Neural progenitor cell (in vitro differentiated cells): ENCODE measurements around the gene CEACAM5. TPM values are rescaled to one million over a fixed set of nuclear protein-coding genes. Genes with fewer than 3 reads are reported as not detected.

Source experiments
- DNase-seq: peaks from one replicate; pipeline ENCODE4 v3.0.0-alpha.2; 2016; ENCODE audit warnings: low spot score
- H2AFZ ChIP-seq: fragments of 200-600 bp; sonication (generic); replicated peaks from 2 replicates; pipeline ENCODE4 v1.6.1; 2016; ENCODE audit warnings: antibody characterized with exemption
- H3F3A ChIP-seq: fragments of 200-600 bp; sonication (generic); 2 replicates; pipeline ENCODE4 v1.6.1; 2016; ENCODE audit warnings: antibody characterized with exemption, low read depth
- H3K27ac ChIP-seq: fragments of 200-600 bp; sonication (generic); 2 replicates; pipeline ENCODE4 v1.5.1; 2016; ENCODE audit warnings: mild to moderate bottlenecking
- H3K27me3 ChIP-seq: fragments of 200-600 bp; sonication (generic); 2 replicates; pipeline ENCODE4 v1.6.1; 2016; ENCODE audit warnings: mild to moderate bottlenecking, moderate library complexity
- H3K36me3 ChIP-seq: fragments of 200-600 bp; sonication (generic); 2 replicates; pipeline ENCODE4 v1.5.1; 2016
- H3K4me1 ChIP-seq: fragments of 200-600 bp; sonication (generic); 2 replicates; pipeline ENCODE4 v1.6.1; 2016; ENCODE audit warnings: mixed run types
- H3K4me2 ChIP-seq: fragments of 200-600 bp; sonication (generic); 2 replicates; pipeline ENCODE4 v1.6.1; 2016
- H3K4me3 ChIP-seq: fragments of 200-600 bp; sonication (generic); 2 replicates; pipeline ENCODE4 v1.5.1; 2016
- H3K79me2 ChIP-seq: fragments of 200-600 bp; sonication (generic); 2 replicates; pipeline ENCODE4 v1.6.1; 2016; ENCODE audit warnings: low read depth
- H3K9ac ChIP-seq: fragments of 200-600 bp; sonication (generic); 2 replicates; pipeline ENCODE4 v1.6.1; 2016
- H3K9me3 ChIP-seq: fragments of 200-600 bp; sonication (generic); 2 replicates; pipeline ENCODE4 v1.5.1; 2016; ENCODE audit warnings: low read depth
- H4K20me1 ChIP-seq: fragments of 200-600 bp; sonication (generic); 2 replicates; pipeline ENCODE4 v1.6.1; 2016; ENCODE audit warnings: low read depth
- H3K27ac Mint-ChIP-seq: 3 replicates; pipeline ENCODE4 v1.8.0; 2021; ENCODE audit warnings: mixed read lengths
- H3K27me3 Mint-ChIP-seq: 2 replicates; pipeline ENCODE4 v1.8.0; 2022; ENCODE audit warnings: low read depth, mild to moderate bottlenecking, inconsistent platforms, moderate library complexity, mixed read lengths; ENCODE audit not compliant: insufficient read depth
- H3K36me3 Mint-ChIP-seq: 3 replicates; pipeline ENCODE4 v1.8.0; 2021; ENCODE audit warnings: mixed read lengths
- H3K4me1 Mint-ChIP-seq: 3 replicates; pipeline ENCODE4 v1.8.0; 2021; ENCODE audit warnings: mixed read lengths
- H3K4me3 Mint-ChIP-seq: 3 replicates; pipeline ENCODE4 v1.8.0; 2021; ENCODE audit warnings: mild to moderate bottlenecking, moderate library complexity, mixed read lengths
- H3K9me3 Mint-ChIP-seq: 3 replicates; pipeline ENCODE4 v1.8.0; 2020; ENCODE audit warnings: mixed read lengths
- CTCF ChIP-seq: fragments of 200-600 bp; sonication (generic); IDR thresholded peaks from 2 replicates; pipeline ENCODE4 v1.5.1; 2017; ENCODE audit warnings: antibody characterized with exemption, mild to moderate bottlenecking
- EZH2 ChIP-seq: fragments of 200-600 bp; sonication (generic); IDR thresholded peaks from 2 replicates; pipeline ENCODE4 v1.6.1; 2017; ENCODE audit warnings: antibody characterized with exemption, mild to moderate bottlenecking, moderate library complexity
- EZH2phosphoT487 ChIP-seq: fragments of 200-600 bp; sonication (generic); IDR thresholded peaks from 2 replicates; pipeline ENCODE4 v1.6.1; 2017; ENCODE audit warnings: antibody characterized with exemption
- total RNA-seq: library from RNA; depleted of rRNA; stranded (reverse); fragments of >200 nt; gene quantifications from 2 replicates; pipeline ENCODE4 v1.2.3, GENCODE V29; 2015; ENCODE audit warnings: low replicate concordance

CEACAM5 gene
- total RNA-seq, 1 donor from 2014 or later, result not detected

- H3K4me1 Mint-ChIP-seq, result no peaks in the 10 kb centered on the region
- DNase-seq, result no peak
- no peak overlapping the region for H3K4me3 ChIP-seq
- H3K36me3 Mint-ChIP-seq, result no peaks in the 10 kb centered on the region
- no peaks in the 10 kb centered on the region for H3K79me2 ChIP-seq
- no peaks in the 10 kb centered on the region for H3K36me3 ChIP-seq
- H3K27ac ChIP-seq, result no peak overlapping the region
- H3F3A ChIP-seq, result no peaks in the 10 kb centered on the region
- H3K9me3 ChIP-seq, result peaks cover 13% of the 10 kb centered on the region
- no peaks in the 10 kb centered on the region for H4K20me1 ChIP-seq
- no peak overlapping the region for H2AFZ ChIP-seq
- H3K27me3 Mint-ChIP-seq, result peaks cover 2% of the 10 kb centered on the region
- no peaks in the 10 kb centered on the region for H3K4me1 ChIP-seq
- H3K9ac ChIP-seq, result no peak overlapping the region
- no peaks in the 10 kb centered on the region for H3K27me3 ChIP-seq
- H3K4me3 Mint-ChIP-seq, result no peak overlapping the region
- TF ChIP-seq EZH2phosphoT487 (no peak), EZH2 (no peak), CTCF (no peak)
- no peak overlapping the region for H3K4me2 ChIP-seq
- no peak overlapping the region for H3K27ac Mint-ChIP-seq
- H3K9me3 Mint-ChIP-seq, result no peaks in the 10 kb centered on the region
Measured at GRCh38 chr19:41734585-41734984, 26.2 kb downstream of the CEACAM5 start.

GRCh38 chr19:41735071-41735600 is 26.7 kb downstream of the CEACAM5 start:
- Histone ChIP-seq H3K4me2 (no peak overlapping the region), H3K27me3 (no peaks in the 10 kb centered on the region), H3K36me3 (no peaks in the 10 kb centered on the region), H3K4me1 (no peaks in the 10 kb centered on the region), H3K27ac (no peak overlapping the region), H2AFZ (no peak overlapping the region), H3K4me3 (no peak overlapping the region), H3K79me2 (no peaks in the 10 kb centered on the region), H3K9me3 (peaks cover 13% of the 10 kb centered on the region), H4K20me1 (no peaks in the 10 kb centered on the region), H3K9ac (no peak overlapping the region), H3F3A (no peaks in the 10 kb centered on the region)
- H3K27ac Mint-ChIP-seq, result no peak overlapping the region
- no peaks in the 10 kb centered on the region for H3K4me1 Mint-ChIP-seq
- TF ChIP-seq EZH2phosphoT487 (no peak), CTCF (no peak), EZH2 (no peak)
- H3K4me3 Mint-ChIP-seq, result no peak overlapping the region
- H3K9me3 Mint-ChIP-seq, result no peaks in the 10 kb centered on the region
- peaks cover 5% of the 10 kb centered on the region for H3K27me3 Mint-ChIP-seq
- no peaks in the 10 kb centered on the region for H3K36me3 Mint-ChIP-seq
- no peak for DNase-seq

- Mint-ChIP-seq H3K4me1 (no peaks in the 10 kb centered on the region), H3K36me3 (no peaks in the 10 kb centered on the region), H3K4me3 (no peak overlapping the region), H3K27me3 (peaks cover 8% of the 10 kb centered on the region), H3K27ac (no peak overlapping the region), H3K9me3 (no peaks in the 10 kb centered on the region)
- H3K4me1 ChIP-seq, result no peaks in the 10 kb centered on the region
- DNase-seq, result no peak
- no peaks in the 10 kb centered on the region for H3K36me3 ChIP-seq
- H3K9me3 ChIP-seq, result peaks cover 13% of the 10 kb centered on the region
- no peak for TF ChIP-seq EZH2
- H4K20me1 ChIP-seq, result no peaks in the 10 kb centered on the region
- H2AFZ ChIP-seq, result no peak overlapping the region
- H3K9ac ChIP-seq, result no peak overlapping the region
- H3K27me3 ChIP-seq, result no peaks in the 10 kb centered on the region
- no peaks in the 10 kb centered on the region for H3K79me2 ChIP-seq
- no peaks in the 10 kb centered on the region for H3F3A ChIP-seq
- H3K4me2 ChIP-seq, result no peak overlapping the region
- no peak overlapping the region for H3K4me3 ChIP-seq
- no peak overlapping the region for H3K27ac ChIP-seq
Measured at GRCh38 chr19:41739361-41739760, 30.9 kb downstream of the CEACAM5 start.

GRCh38 chr19:41740415-41741243 is 32.2 kb downstream of the CEACAM5 start:
- no peak overlapping the region for H3K4me2 ChIP-seq
- H3K4me3 ChIP-seq, result no peak overlapping the region
- no peaks in the 10 kb centered on the region for H3K79me2 ChIP-seq
- no peaks in the 10 kb centered on the region for H3K9me3 Mint-ChIP-seq
- TF ChIP-seq CTCF (no peak), EZH2 (no peak), EZH2phosphoT487 (no peak)
- no peak overlapping the region for H3K9ac ChIP-seq
- H4K20me1 ChIP-seq, result no peaks in the 10 kb centered on the region
- no peak overlapping the region for H2AFZ ChIP-seq
- no peak for DNase-seq
- H3K4me1 ChIP-seq, result no peaks in the 10 kb centered on the region
- no peaks in the 10 kb centered on the region for H3K36me3 ChIP-seq
- no peak overlapping the region for H3K4me3 Mint-ChIP-seq
- no peaks in the 10 kb centered on the region for H3K36me3 Mint-ChIP-seq
- no peaks in the 10 kb centered on the region for H3F3A ChIP-seq
- no peak overlapping the region for H3K27ac ChIP-seq
- H3K9me3 ChIP-seq, result peaks cover 13% of the 10 kb centered on the region
- H3K4me1 Mint-ChIP-seq, result no peaks in the 10 kb centered on the region
- no peaks in the 10 kb centered on the region for H3K27me3 ChIP-seq
- no peak overlapping the region for H3K27ac Mint-ChIP-seq
- H3K27me3 Mint-ChIP-seq, result peaks cover 6% of the 10 kb centered on the region
